Pancreas (tissue), 10 donors: Measurements from ENCODE around the gene PGK1. TPM values are rescaled to one million over a fixed set of nuclear protein-coding genes. Genes with fewer than 3 reads are reported as not detected.
"Not testable (repeated sequence)": the region's sequence is repeated elsewhere in the genome, so short reads cannot be mapped to it uniquely, and the experiment has no call there.

ENCODE experiments used
- ATAC-seq, 4 donors: fragments of 200-7000 bp; cut with Tn5 transposase; one replicate each; pipeline versions ENCODE4 v1.8.0 to v1.9.1; 2020; ENCODE audit warnings: mild to moderate bottlenecking in 4 of 4, moderate library complexity in 4 of 4
- DNase-seq, 6 donors: peaks; one replicate each; pipeline ENCODE4 v3.0.0-alpha.2; 2020
- FAIRE-seq: peaks from 2 replicates; lab custom pipeline; 2012; peaks lifted over from hg19 to GRCh38; lab: Jason Lieb, UNC
- H3K27ac ChIP-seq, 4 donors: fragments of 200-600 bp; sonication (generic); 1 replicate in 3 of 4; 2 replicates in 1 of 4; pipeline versions ENCODE4 v1.5.0 to v1.8.0; 2020
- H3K27me3 ChIP-seq, 4 donors: fragments of 200-600 bp; one replicate each; pipeline ENCODE4 v1.8.0; 2021
- H3K36me3 ChIP-seq, 3 donors: fragments of 200-600 bp; sonication (generic) in 1 of 3; one replicate each; pipeline versions ENCODE4 v1.5.0 to v1.8.0; 2020 to 2021
- H3K4me1 ChIP-seq, 3 donors: fragments of 200-600 bp; one replicate each; pipeline ENCODE4 v1.8.0; 2021
- H3K4me3 ChIP-seq, 4 donors: fragments of 200-600 bp; sonication (generic) in 2 of 4; one replicate each; pipeline versions ENCODE4 v1.5.0 to v1.8.0; 2020 to 2021
- H3K9me3 ChIP-seq, 4 donors: fragments of 200-600 bp; one replicate each; pipeline ENCODE4 v1.8.0; 2021
- CTCF ChIP-seq, 4 donors: fragments of 200-600 bp; sonication (generic) in 3 of 4; IDR thresholded peaks; one replicate each; pipeline versions ENCODE4 v1.5.0 to v1.8.0; 2021; ENCODE audit warnings: antibody characterized with exemption in 4 of 4
- WGBS, 2 donors: extraction: QIAGEN DNeasy Blood & Tissue Kit; methylation state at CpG; one replicate each; pipeline ENCODE4 v1.1.7; 2013; 5-methylcytosine and 5-hydroxymethylcytosine counted together
- intact Hi-C, 3 donors: fragments of 100-400 bp; cut with DNase I; formaldehyde crosslinking; loops; one replicate each; pipeline versions ENCODE4 v1.11.1 to v1.14.2; 2022
- polyA plus RNA-seq, 2 donors: library from polyadenylated mRNA; stranded (reverse); fragments of 200-250 nt; gene quantifications; one replicate each; pipeline ENCODE4 v1.2.3, GENCODE V29; 2013
- total RNA-seq, 6 donors: library from RNA; stranded (reverse); fragmentation: NEBNext Ultra II Directional in 4 of 6; extraction: Animal tissue kit (Norgen Biotek cat#: 25700) in 4 of 6; gene quantifications; one replicate each; pipeline versions ENCODE4 v1.2.1 to v1.2.4, GENCODE V29; 2021 to 2023
- donor health status: healthy with polysubstance abuse.
- donor health status: DM: no; HTN: no; CAD: no; lungs with moderate emphysema.
- donor health status: DM: no; HTN: no; CAD: no.
- donor health status: control.
- donor health status: control.
- donor health status: Bipolar disorder and iron deficiency.
- donor health status: DM: yes; HTN: yes; CAD: no.
- donor health status: DM: no; HTN: no; CAD: no.
- donor health status: DM: no; HTN: no; CAD: no.
- donor health status: DM: yes; HTN: yes; CAD: no.

The PGK1 gene
- total and polyA plus RNA-seq, 8 donors = 27.0 to 120 (median 69.6) TPM

- intact Hi-C loops = no loop called here
- ATAC-seq (no peak), FAIRE-seq (no peak), DNase-seq (no peak)
- no peaks in the 10 kb centered on the region for H3K27me3 ChIP-seq
- no peaks in the 10 kb centered on the region for H3K4me1 ChIP-seq
- H3K36me3 ChIP-seq = peaks cover 0 to 24% (median 0%) of the 10 kb centered on the region in 3 donors
- H3K27ac ChIP-seq = no peak overlapping the region
- WGBS, 2 donors = 64 to 86% methylated on average over 2 of the region's 2 CpGs
- no peak overlapping the region for H3K4me3 ChIP-seq
- H3K9me3 ChIP-seq = no peaks in the 10 kb centered on the region
- TF ChIP-seq CTCF (IDR thresholded peaks at IDR 0.05) = no peak
Measured at GRCh38 chrX:78124307-78124706, 20.3 kb downstream of the PGK1 start.

GRCh38 chrX:78125148-78125547 is 21.1 kb downstream of the PGK1 start:
- intact Hi-C loops = no loop called here
- WGBS, 2 donors = 40 to 55% methylated on average over 1 of the region's 1 CpG
- no peak for FAIRE-seq

GRCh38 chrX:78125781-78126180 is 21.7 kb downstream of the PGK1 start:
- not testable (repeated sequence) for FAIRE-seq, ATAC-seq

More at GRCh38 chrX:78125148-78125547, 21.1 kb downstream of the PGK1 start:
- Histone ChIP-seq H3K36me3 (peaks cover 0 to 24% (median 0%) of the 10 kb centered on the region in 3 donors), H3K4me1 (no peaks in the 10 kb centered on the region), H3K9me3 (no peaks in the 10 kb centered on the region), H3K4me3 (no peak overlapping the region), H3K27ac (no peak overlapping the region), H3K27me3 (no peaks in the 10 kb centered on the region)
- ATAC-seq (no peak), DNase-seq (no peak)
- no peak for TF ChIP-seq CTCF (IDR thresholded peaks at IDR 0.05)

GRCh38 chrX:78129714-78130113 is 25.7 kb downstream of the PGK1 start:
- Histone ChIP-seq H3K9me3 (no peaks in the 10 kb centered on the region), H3K27ac (no peak overlapping the region), H3K4me1 (no peaks in the 10 kb centered on the region), H3K27me3 (no peaks in the 10 kb centered on the region), H3K4me3 (no peak overlapping the region), H3K36me3 (peaks cover 0 to 14% (median 0%) of the 10 kb centered on the region in 3 donors)
- FAIRE-seq = no peak
- DNase-seq = no peak
- TF ChIP-seq CTCF (IDR thresholded peaks at IDR 0.05) = no peak
- ATAC-seq = no peak
- intact Hi-C loops = no loop called here

More at GRCh38 chrX:78125781-78126180, 21.7 kb downstream of the PGK1 start:
- H3K9me3 ChIP-seq, H3K27me3 ChIP-seq, H3K27ac ChIP-seq, DNase-seq, intact Hi-C loops, H3K4me1 ChIP-seq, H3K4me3 ChIP-seq: not testable (repeated sequence)
- peaks cover 0 to 24% (median 0%) of the 10 kb centered on the region in 3 donors for H3K36me3 ChIP-seq

GRCh38 chrX:78130396-78130795 is 26.3 kb downstream of the PGK1 start:
- Histone ChIP-seq H3K9me3 (no peaks in the 10 kb centered on the region), H3K27me3 (no peaks in the 10 kb centered on the region), H3K27ac (no peak overlapping the region), H3K4me3 (no peak overlapping the region), H3K36me3 (peaks cover 0 to 7% (median 0%) of the 10 kb centered on the region in 3 donors), H3K4me1 (no peaks in the 10 kb centered on the region)
- no peak for TF ChIP-seq CTCF (IDR thresholded peaks at IDR 0.05)
- intact Hi-C loops = no loop called here
- ATAC-seq (no peak), FAIRE-seq (no peak), DNase-seq (no peak)
- WGBS, 2 donors = 63 to 97% methylated on average over 1 of the region's 1 CpG
